ENCODE measurements around the gene TNNC1.
A peak's percentile ranks its signal among the peaks of the same experiment; 100 is the strongest.

The TNNC1 gene

DNA sequence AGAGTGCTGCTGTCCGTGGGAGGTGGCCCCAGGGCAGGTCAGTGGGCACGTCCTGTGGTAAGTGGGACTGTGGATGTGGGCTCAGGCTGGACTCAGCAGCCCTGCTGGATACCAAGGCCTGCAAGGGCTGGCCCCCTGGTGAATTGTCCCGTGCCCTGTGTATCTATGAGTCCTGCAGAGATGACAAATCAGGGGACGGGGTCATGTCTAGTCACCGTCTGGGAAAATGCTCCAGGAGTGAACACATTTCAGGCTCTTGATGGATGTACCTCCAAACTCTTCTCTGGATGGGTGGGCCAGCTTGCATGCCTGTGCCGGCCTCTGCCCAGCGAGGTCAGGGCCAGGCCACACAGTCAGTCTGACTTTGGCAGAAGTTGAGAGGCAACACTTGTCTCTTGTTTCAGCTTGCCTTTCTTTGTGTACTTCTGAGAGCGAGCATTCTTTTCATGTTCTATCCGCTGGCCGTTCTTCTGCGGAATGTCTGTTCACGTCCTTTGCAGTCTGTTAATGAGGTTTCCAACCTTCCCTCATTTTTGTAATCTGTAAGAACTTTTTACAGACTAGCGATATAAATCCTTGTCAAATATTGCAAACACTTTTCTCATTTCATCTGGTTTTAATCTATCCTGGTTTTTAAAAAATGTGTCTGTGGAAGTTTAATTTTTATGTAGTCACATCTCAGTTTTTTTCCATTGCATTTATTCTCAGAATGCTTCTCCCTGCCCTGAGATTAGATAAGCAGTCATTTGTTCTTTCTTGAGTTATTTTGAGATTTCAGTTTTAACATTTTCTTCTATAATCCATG lies 29.9 kb upstream of the TNNC1 start:
- DNase-seq: no peak

DNA sequence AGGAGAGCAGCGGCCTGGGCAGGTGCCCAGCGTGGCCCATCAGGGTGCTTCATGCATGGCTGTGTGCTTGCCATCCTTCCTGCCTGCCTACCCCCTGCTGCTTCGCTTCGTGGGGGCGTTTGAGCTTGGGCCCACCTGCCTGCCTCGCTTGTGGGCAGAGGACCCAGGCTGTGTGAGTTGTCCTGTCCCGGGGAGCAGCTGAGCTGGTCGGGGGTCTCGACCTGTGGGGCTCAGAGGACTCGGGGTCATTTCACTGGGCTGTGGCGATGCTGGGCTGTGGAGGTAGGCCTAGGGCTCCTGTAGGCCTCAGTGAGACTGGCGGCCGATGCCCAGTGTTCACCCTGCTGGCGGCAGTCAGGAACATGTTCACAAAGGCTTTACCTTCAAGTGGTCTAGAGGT lies 29.2 kb upstream of the TNNC1 start:
- no peak for DNase-seq

DNA sequence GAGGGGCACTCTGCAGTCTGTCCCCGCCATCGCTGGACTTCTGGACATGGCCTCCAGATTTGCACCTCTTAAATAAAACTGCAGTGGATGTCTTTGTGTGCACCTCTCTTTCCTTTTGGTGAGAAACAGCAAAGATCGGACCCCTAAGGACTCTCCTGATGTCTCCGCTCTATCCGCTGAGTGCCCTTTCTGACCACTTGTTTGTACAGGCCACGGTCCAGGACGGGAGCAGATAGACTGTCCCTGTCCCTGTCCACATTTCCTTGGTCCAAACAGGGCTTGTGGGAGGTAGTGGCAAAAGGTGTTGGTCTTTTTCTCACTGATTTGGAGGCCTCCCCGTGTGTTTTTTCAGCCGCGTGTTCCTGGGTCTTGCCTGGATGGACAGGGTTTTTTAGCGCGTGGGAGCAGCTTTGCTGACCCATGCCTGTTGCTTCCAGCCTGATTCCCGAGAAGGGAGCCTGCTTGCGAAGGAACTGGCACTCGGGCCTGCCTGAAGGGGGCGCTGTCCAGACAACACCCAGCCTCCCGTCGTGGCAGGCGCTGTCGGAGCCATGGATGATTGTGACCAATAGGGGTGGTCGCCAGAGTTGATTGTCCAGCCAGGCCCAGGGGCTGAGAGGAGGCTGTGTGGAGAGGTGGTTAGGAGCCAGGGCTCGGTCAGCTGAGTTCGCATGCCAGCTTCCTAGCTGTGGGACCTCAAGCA lies 28.1 kb upstream of the TNNC1 start:
- DNase-seq: no peak

DNA sequence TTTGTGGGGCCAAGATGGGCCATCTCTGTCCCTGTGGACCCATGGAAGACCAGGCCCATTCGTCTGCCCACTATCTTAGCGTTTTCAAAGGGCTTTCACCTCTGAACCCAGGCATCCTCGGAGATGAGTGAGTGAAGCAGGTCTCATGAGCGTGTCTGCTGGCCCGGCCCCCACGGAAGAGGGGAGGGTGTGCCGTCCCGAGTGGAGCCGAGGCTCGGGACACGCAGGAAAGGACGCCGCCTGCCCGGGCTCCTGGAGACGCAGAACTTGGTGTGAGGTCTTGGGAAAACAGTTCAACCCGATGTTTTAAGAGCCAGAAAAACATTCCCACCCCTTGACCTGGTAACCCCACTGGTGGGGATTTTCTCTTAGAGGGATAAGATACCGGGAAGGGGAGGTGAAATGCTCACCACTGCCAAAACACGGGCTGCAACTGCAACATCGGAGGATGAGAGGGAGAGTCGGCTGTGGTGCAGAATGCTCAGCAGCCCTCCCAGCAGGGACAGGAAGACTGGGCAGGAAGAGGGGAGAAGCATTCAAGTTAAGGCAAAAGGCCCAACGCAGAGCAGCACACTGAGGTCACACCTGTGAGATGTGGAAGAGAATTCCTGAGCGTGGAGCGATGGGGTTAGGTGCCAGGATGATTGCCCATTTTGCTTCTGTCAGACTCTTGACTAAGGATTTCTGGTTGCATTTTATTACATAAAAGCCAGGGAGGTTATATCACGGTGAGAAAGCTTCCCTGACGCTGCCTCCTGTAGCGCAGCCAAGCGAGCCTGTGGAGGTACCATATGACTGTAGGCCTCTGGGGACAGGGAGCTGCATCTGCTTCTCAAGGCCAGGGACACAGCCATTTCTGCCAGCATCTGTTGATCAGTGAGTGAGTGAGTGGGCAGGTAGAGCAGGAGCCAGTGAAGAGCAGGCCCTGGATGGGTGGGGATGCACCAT lies 27.2 kb upstream of the TNNC1 start:
- DNase-seq: no peak

DNA sequence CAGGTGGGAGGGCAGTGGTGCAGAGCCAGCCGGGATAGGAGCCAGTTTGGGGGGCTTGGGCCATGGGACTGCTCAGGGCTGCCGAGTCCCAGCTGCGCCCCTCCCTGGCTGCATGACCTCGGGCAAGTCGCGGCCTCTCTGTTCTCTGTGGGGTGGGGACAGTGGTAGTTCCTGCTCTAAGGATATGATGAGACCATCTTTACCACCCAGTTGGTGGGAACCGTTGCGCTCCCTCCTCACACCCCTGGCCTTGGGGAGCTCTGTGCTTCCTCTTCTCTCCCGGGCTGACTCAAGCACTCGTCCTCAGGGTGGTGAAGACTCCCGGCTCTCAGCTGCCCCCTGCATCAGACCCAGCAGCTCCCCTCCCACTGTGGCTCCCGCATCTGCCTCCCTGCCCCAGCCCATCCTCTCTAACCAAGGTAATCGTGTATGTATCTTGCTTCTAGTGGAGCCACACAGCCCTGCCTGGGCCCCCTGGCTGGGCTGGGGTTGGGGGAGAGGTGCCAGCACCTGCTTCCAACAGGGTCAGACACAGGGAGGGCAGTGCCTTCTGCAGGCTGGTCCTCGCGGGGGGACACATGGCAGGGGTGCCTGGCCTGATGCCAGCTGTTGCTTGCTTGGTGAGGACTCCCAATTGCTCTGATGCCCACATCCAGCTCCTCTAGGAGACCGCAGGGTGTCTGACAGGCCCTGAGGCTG lies 26.2 kb upstream of the TNNC1 start:
- no peak for DNase-seq

DNA sequence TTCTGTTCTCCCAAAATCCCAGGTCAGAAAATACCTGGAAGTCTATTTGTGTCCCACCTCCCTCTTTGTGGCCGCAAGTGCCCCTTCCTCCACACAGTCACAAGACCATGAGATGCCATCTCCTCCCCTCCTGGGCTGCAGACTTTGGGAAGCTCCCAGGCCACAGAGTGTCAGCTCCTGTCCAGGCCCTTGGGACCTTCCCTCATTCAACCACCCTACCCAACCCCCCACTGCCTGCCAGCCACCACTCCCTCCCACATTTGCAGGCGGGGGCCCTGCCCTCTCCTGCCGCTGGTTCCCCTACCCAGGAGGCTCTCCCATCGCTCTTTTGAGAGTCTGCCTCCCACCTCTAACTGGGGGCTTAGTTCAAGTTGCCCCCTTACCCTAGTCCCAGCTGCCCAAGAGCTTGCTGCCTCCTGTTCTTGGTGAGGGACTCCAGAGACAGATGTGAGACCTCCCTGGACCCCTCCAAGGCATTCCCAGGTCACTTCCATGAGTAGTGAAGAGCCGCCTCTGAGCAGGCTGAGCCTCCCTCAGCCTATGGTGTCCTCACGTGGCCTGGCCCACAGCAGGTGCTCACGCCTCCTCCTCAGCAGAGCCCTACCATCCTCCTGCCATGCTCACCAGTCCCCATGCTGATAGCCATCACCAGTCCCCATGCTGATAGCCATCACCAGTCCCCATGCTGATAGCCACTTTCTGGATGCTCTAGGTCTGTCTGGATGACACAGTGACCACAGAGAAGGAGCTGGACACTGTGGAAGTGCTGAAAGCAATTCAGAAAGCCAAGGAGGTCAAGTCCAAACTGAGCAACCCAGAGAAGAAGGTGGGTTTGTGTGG lies 25.4 kb upstream of the TNNC1 start:
- no peak for DNase-seq

DNA sequence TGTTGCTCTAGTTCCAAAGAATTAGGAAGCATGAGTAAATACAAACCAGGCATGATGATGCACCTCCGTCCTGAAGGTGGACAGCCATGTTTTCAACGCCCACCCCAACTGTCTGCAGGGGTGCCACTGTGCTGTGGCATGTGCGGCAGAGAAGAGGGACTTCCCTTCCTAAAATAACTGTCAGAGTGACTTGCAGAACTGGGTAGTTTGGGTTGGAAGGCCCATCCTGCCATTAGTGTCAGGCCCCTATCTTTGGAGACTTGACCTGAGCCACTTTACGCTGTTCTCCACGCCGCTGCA lies 23.9 kb upstream of the TNNC1 start:
- no peak for DNase-seq

DNA sequence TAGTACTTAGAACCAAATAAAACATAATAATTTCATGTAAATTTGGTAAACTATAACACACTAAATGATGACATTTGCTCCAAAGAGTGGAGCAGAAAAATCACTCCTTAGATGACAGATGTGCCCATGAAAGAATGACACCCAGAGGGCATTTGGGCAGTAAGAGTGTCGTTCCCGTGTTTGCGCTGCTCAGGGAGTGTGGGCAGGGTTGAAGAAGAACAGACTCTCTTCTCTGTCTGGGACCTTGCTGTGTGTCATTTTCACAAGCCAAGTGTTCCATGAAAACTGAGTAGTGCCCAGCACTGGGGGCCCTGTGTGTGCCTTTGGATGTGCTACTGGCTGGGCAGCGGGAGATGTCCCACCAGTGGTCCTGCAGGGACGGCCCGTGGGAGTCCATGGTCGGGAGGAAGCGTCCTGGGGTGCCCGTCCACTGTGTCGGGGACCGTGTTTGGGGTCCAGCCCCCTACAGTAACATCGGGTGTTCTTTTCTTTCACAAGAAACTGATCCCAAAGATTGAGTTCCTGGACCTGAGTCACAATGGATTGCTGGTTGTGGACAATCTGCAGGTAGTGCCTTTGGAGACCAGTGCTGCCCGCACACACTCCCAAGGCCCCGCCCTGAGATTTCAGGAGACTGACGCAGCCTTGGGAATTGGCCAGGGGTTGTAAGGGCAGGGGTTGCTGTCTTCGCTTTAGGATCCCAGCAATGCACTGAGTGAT lies 23.4 kb upstream of the TNNC1 start:
- peak; percentile 16 for DNase-seq

DNA sequence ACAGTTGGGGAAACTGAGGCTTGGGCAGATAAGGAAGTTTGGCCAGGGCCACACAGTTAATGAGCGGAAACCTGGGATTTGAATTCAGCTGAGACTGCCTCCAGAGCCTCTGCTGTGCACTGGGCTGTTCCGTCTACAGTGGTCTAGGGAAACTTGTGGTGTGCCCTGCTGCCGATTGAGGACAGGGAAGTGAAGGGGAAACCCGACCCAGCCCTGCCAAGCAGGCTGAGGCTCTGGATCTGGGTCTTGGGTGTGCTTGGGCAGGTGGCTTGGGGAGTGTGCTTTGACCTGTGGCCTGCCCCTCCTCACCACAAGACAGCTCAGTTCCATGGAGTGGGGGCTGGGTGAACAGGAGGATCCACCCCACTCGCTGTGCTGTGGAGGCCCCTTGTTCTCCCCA lies 19.2 kb upstream of the TNNC1 start:
- DNase-seq: peak; percentile 15

DNA sequence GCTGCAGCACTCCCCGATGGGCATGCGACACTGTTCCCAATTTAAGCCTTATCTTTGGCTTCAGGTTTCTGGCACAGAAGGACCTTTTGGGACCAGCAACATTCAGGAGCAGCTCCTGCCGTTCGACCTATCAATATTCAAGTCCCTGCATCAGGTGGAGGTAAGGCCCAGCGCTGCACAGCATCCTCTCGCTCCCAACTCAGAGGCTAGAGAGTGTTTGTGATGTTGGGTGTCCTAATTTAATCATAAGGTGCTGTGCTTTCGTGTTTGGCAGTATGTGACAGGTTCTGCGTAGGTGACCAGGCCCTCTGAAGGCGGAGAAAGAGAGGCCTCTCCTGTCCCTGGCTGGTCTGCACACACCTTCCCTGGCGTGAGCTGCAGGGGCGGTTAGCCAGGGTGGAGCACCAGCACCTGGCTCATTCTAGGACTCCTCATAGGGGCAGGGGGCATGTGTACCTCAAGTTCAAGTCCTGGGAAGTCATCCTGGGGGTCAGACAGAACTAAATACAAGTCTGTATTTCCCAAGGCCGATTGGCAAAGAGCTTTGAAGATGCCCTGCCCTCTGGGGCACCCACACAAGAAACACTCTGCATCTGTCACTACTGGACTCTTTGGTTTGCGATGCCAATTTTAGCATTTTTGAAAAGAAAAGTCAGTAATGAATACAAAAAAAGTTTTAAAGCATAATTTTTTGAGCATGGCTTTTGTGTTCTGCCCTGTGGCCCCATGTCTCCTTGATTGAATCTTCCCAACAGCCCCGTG lies 18.6 kb upstream of the TNNC1 start:
- DNase-seq: peak; percentile 14

DNA sequence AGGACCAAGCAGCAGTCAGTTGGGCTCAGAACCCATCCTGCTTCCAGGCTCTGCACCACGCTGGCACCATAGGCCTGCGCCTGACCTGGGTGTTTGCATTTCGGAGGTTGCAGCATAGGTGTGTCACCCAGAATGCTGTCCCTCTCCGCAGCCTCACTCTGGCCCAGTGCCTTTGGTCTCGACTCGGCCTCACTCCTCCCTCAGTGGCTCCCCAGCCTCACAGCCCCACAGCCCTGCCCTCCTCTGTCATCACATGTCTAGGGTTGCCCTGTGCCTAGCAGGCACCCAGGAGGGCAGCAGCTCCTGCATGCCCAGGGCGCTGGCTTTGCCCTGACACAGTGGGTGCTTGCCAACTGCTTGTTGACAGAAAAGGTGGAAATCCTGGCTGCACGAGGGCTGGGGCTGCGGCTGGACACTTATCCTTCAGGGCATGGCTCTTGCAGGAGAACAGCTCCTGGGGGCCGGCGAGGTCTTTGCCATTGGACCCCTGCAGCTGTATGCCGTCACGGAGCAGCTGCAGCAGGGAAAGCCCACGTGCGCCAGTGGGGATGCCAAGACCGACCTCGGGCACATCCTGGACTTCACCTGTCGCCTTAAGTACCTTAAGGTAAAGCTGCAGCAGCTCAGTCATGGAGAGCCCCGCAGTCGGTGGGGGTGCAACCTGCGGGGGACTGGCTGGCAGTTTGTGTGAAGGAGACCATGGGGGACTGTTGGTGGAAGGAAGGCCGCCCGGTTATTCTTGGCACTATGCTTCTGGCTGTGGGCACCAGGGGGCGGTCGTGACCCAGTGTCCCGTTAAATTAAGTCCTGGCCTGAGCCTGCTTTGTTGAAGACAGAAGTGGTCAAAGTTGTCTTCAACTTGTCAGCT lies 17.8 kb upstream of the TNNC1 start:
- DNase-seq: peak; percentile 57

DNA sequence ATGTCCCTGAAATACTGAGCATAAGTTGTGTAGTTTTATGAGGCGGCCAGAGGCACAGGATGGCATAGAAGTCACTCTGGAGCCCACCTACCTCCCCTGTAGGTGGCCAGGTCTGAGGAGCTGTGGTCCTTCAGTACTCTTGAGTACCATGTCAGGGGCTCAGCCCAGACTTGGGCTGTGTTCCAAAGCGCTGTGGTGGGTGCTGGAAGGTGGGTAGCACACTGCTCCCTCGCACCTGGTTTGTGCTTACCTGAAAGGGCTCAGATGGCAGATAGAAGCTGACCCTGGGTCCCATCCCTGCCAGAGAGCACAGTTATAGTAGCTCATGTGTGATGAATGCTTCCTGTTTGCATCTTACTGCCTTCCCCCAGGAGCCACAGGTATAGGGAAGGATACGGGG lies 17.1 kb upstream of the TNNC1 start:
- no peak for DNase-seq

DNA sequence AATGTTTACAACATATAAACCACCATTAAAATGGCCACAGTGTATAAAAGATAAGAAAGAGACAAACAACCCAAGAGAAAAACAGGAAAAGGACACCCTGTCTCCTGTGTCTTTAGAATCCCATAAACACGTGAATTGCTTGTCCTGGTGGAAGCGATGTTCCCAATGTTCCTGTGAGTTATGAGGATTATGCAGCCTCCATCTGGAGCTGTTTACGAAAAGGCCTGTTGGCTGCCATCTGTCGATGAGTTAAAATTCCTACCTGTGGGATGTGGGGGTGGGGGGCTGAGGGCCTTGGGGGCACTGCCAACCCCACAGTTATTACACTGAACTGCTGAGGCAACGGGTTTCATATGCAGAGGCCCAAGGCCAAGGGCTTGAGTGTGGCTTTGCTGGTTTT lies 15.2 kb upstream of the TNNC1 start:
- DNase-seq: no peak

DNA sequence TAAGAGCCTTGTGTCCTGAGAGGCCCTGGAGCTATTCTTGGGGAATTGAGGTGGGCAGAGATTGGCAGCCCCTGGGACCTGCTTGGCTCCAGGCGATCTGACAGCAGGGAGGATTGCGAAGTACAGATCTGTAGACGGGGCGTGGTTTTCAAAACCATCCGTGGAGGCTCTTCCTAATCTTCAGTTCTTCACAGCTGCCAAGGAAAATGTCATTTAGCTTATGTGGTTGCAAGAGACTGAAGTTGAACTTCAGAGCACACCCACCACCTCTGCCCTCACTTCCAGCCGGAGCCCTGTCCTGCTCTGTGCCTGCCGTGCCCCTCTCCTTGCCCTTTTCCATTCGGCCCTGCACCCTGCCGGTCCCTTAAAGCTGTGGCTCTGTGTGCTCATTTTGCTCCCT lies 14.5 kb upstream of the TNNC1 start:
- DNase-seq: peak; percentile 11

DNA sequence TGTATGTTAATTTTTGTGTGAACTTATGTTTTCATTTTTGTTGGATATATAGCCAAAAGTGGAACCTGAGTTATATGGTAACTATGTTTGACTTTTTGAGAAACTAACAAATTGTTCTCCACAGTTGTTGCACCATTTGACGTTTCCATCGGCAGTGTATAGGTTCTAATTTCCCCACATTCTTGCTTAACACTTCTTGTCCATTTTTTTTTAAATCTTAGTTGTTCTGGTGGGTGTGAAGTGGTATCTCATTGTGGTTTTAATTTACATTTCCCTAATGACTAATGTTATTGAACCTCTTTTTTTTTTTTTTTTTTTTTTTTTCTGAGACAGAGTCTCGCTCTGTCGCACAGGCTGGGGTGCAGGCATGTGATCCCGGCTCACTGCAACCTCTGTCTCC lies 9.6 kb upstream of the TNNC1 start:
- no peak for DNase-seq

DNA sequence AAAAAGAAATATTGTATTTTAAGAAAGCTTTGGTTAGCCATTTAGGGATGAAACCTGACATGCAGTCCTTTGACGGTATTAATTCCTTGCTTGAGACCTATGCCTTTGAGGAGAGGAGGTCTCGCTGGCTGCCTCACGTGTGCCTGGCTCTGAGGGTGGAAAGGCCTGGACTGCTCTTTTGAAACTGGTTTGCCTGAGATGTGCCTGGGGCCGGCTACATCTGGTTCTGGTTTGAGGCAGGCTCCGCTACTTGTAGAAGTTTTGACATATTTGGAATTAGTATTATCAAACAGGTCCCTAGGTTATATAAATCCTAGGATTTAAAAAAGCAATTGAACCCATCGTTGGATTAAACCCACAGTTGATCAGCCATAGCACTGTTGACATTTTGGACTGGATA lies 8.0 kb upstream of the TNNC1 start:
- no peak for DNase-seq

DNA sequence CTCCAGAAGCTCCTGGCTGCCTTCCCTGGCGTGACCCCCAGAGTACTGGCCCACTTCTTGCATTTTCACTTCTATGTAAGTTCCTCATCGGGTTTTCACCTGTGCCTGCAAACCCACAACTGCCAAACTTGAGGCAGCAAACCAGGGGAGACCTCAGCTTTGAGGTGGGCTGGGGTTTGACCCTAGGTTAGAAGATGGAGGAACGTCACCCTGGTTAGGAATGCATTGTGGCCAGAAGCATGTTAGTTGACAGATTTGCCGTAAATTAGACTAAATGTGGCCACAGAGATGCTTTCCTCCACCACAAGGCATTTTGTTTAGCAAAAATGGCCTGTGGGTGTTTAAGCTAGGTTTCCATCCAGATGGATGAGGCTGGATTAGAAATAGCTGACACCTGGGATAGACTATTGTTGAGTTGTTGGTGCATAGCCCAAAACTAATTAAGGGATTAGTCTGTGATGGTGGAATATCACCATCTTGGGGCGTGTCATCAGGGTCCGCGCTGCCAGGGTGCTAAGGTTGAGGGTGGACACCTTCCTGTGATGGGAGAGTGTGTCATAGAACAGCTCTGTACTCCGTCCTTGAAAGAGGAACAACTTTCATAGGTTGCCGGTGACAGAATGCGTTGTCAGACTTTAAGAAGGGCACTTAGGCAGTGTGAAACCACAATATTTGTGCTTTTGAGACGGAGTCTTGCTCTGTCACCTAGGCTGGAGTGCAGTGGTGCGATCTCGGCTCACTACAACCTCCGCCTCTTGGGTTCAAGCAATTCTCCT lies 5.1 kb upstream of the TNNC1 start:
- DNase-seq: no peak

DNA sequence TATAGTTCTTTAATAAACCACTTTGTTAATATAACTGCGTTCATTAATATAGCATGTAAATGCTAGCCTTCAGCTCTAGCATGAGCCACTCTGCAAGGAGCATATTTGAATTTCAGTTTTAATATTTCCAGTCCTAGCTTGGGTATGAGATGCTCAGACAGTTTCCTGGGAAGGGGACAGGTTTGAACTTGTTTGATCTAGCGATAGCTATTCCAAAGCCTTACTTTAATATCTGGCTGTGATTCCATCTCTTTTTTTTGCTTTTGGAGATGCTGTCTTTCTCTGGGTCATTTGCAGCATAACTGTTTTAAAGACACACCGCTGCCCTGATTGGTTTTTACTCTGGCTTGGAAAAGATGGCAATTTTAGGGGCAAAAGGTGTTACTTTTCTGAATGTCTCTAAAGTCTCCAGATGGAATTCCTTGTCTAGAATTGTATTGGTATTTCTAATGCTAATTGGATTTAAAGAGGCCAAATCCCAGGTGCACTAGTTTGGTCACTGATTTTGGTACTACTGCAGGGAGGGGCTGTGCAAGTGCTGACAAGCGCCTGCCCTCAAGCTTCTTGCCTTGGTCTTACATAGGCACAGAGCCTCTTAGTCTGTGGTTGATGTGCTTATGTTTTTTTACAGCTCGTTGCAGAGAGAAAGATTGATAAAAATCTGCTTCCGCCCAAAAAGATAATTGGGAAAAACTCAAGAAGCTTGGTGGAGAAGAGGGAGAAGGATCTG lies 4.4 kb upstream of the TNNC1 start:
- DNase-seq: no peak
